ENCODE measurements around the gene DNASE2. TPM values are rescaled to one million over a fixed set of nuclear protein-coding genes. Genes with fewer than 3 reads are reported as not detected.

DNASE2 gene
- total RNA-seq, 1 experiment from 2014 or later, result 23.8 TPM

DNA sequence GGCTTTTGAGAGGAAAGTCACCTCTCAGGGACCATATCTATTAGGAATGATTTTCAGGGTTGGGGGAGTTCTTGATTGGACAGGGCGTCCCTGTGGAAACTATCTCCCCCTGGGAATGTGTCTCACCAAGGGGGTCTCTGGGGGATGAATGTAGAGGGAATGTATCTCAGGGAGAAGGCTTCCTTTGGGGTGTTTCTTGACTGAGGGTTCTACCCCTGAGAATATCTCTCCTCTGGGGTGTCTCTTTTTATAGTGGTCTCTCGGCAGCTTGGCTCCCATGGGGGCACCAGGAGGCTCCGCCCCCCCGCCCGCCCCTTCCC lies 47.9 kb downstream of the DNASE2 start:
- Histone ChIP-seq H2AFZ (ENCODE audit: low read length) (no peak overlapping the region), H4K8ac (replicated peaks; ENCODE audit: insufficient read length, low read depth, low read length) (no peak overlapping the region), H3K27ac (ENCODE audit: insufficient read length, low read depth, low read length) (no peak overlapping the region), H3K14ac (ENCODE audit: insufficient read depth, low read length) (no peak overlapping the region), H3K23ac (ENCODE audit: insufficient read length, low read depth, low read length) (no peak overlapping the region), H3K27me3 (ENCODE audit: insufficient read depth, low read length) (peaks cover 3% of the 10 kb centered on the region; the same call in 1 of the 2 replicates), H3K4ac (ENCODE audit: low read depth, low read length) (no peak overlapping the region), H3K23me2 (ENCODE audit: insufficient read length, low read depth, low read length, poor library complexity, severe bottlenecking) (peaks cover 12% of the 10 kb centered on the region), H3K9me3 (ENCODE audit: control insufficient read depth, low read depth, low read length) (no peaks in the 10 kb centered on the region), H3K56ac (ENCODE audit: insufficient read length, low read depth, low read length) (no peak overlapping the region), H3K79me1 (ENCODE audit: insufficient read depth, low read depth, low read length, poor library complexity, severe bottlenecking) (no peaks in the 10 kb centered on the region), H2BK5ac (ENCODE audit: insufficient read length, low read length) (no peak overlapping the region), H2AK5ac (ENCODE audit: insufficient read length, low read length) (no peak overlapping the region), H3K79me2 (ENCODE audit: insufficient read depth, low read length) (no peaks in the 10 kb centered on the region), H2BK12ac (ENCODE audit: insufficient read length, low read depth, low read length) (no peak overlapping the region), H2BK20ac (ENCODE audit: low read depth, low read length, poor library complexity, severe bottlenecking) (no peak overlapping the region), H2BK120ac (ENCODE audit: low read depth, low read length, poor library complexity, severe bottlenecking) (no peak overlapping the region), H4K20me1 (ENCODE audit: control insufficient read depth, insufficient read depth, insufficient read length) (no peaks in the 10 kb centered on the region), H3K9ac (ENCODE audit: extremely low read depth, insufficient read length, low read length) (no peak overlapping the region), H4K5ac (ENCODE audit: insufficient read length, low read depth, low read length) (no peak overlapping the region), H2BK15ac (ENCODE audit: low read depth, low read length) (no peak overlapping the region), H3K4me2 (ENCODE audit: insufficient read depth, insufficient read length, low read length) (peak overlapping the region; percentile 28), H3K18ac (ENCODE audit: insufficient read length, low read depth, low read length) (no peak overlapping the region), H3K4me1 (ENCODE audit: insufficient read depth, low read length) (peaks cover 2% of the 10 kb centered on the region; the same call in 1 of the 2 replicates), H4K91ac (ENCODE audit: insufficient read length, low read depth, low read length) (no peak overlapping the region), H3T11ph (ENCODE audit: low read length) (no peak overlapping the region)
- Mint-ChIP-seq H3K27ac (peak overlapping the region in 1 of 3 experiments; percentile 77; a peak in 1 of 7 replicates), H3K27me3 (ENCODE audit: low read depth) (peaks cover 42% of the 10 kb centered on the region), H3K4me1 (peaks cover 30 to 39% of the 10 kb centered on the region in 2 experiments), H3K9me3 (no peaks in the 10 kb centered on the region; a peak in 1 of 5 replicates), H3K4me3 (peak overlapping the region; percentile 39 to 77), H3K36me3 (ENCODE audit: insufficient read depth in 1 of 3, low read depth in 3 of 3) (no peaks in the 10 kb centered on the region; a peak in 1 of 7 replicates)
- TF ChIP-seq, protein P1, sequence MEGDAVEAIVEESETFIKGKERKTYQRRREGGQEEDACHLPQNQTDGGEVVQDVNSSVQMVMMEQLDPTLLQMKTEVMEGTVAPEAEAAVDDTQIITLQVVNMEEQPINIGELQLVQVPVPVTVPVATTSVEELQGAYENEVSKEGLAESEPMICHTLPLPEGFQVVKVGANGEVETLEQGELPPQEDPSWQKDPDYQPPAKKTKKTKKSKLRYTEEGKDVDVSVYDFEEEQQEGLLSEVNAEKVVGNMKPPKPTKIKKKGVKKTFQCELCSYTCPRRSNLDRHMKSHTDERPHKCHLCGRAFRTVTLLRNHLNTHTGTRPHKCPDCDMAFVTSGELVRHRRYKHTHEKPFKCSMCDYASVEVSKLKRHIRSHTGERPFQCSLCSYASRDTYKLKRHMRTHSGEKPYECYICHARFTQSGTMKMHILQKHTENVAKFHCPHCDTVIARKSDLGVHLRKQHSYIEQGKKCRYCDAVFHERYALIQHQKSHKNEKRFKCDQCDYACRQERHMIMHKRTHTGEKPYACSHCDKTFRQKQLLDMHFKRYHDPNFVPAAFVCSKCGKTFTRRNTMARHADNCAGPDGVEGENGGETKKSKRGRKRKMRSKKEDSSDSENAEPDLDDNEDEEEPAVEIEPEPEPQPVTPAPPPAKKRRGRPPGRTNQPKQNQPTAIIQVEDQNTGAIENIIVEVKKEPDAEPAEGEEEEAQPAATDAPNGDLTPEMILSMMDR (conservative IDR thresholded peaks at IDR 0.05), result no peak
- DNase-seq, result no peak
- no CpG with 5 or more reads among the region's 5 CpGs for WGBS (ENCODE audit: extremely low coverage, insufficient read length, low lambda C conversion rate)

Data from H9 (cell line).